GM23338 (cell line): ENCODE data around the gene CDKAL1. TPM values are rescaled to one million over a fixed set of nuclear protein-coding genes. Genes with fewer than 3 reads are reported as not detected.

Source experiments
- ATAC-seq: fragments of 200-7000 bp; cut with Tn5 transposase; 3 replicates; pipeline ENCODE4 v1.9.1; 2020
- DNase-seq: peaks from one replicate; pipeline ENCODE4 v3.0.0-alpha.2; 2015; ENCODE audit warnings: low spot score
- H2AFZ ChIP-seq: fragments of 200-600 bp; sonication (generic); 2 replicates; pipeline ENCODE4 v1.8.0; 2016; ENCODE audit warnings: antibody characterized with exemption, mild to moderate bottlenecking, moderate library complexity
- H3F3A ChIP-seq: fragments of 200-600 bp; sonication (generic); replicated peaks from 2 replicates; pipeline ENCODE4 v1.8.0; 2017; ENCODE audit warnings: antibody characterized with exemption, mixed run types, low read depth
- H3K27ac ChIP-seq: fragments of 200-600 bp; sonication (generic); 2 replicates; pipeline ENCODE4 v1.6.1; 2016; ENCODE audit warnings: low read depth
- H3K27me3 ChIP-seq: fragments of 200-600 bp; sonication (generic); 2 replicates; pipeline ENCODE4 v1.8.0; 2016; ENCODE audit warnings: mild to moderate bottlenecking, mixed run types, moderate library complexity; ENCODE audit not compliant: insufficient read depth
- H3K36me3 ChIP-seq: fragments of 200-600 bp; sonication (generic); 2 replicates; pipeline ENCODE4 v1.8.0; 2016; ENCODE audit warnings: mild to moderate bottlenecking; ENCODE audit not compliant: insufficient read depth
- H3K4me1 ChIP-seq: fragments of 200-600 bp; sonication (generic); 2 replicates; pipeline ENCODE4 v1.8.0; 2016; ENCODE audit warnings: mild to moderate bottlenecking, moderate library complexity; ENCODE audit not compliant: insufficient read depth
- H3K4me2 ChIP-seq: fragments of 200-600 bp; sonication (generic); 2 replicates; pipeline ENCODE4 v1.7.1; 2017; ENCODE audit warnings: mixed run types
- H3K4me3 ChIP-seq: fragments of 200-600 bp; sonication (generic); 2 replicates; pipeline ENCODE4 v1.6.1; 2016; ENCODE audit warnings: mixed run types
- H3K79me2 ChIP-seq: fragments of 200-600 bp; sonication (generic); replicated peaks from 2 replicates; pipeline ENCODE4 v1.8.0; 2017; ENCODE audit warnings: mild to moderate bottlenecking; ENCODE audit not compliant: insufficient read depth
- H3K9me2 ChIP-seq: fragments of 200-600 bp; sonication (generic); 2 replicates; pipeline ENCODE4 v1.8.0; 2017; ENCODE audit not compliant: insufficient read depth
- H4K20me1 ChIP-seq: fragments of 200-600 bp; sonication (generic); replicated peaks from 2 replicates; pipeline ENCODE4 v1.8.0; 2017; ENCODE audit warnings: mild to moderate bottlenecking; ENCODE audit not compliant: insufficient read depth
- H3K27ac Mint-ChIP-seq: 2 replicates; pipeline ENCODE4 v1.8.0; 2020; ENCODE audit warnings: inconsistent platforms, mild to moderate bottlenecking, moderate library complexity, mixed read lengths
- H3K27me3 Mint-ChIP-seq: 3 replicates; pipeline ENCODE4 v1.8.0; 2022; ENCODE audit warnings: low read depth, mild to moderate bottlenecking, moderate library complexity, mixed read lengths, inconsistent platforms; ENCODE audit not compliant: insufficient read depth, poor library complexity
- H3K36me3 Mint-ChIP-seq: 3 replicates; pipeline ENCODE4 v1.8.0; 2021; ENCODE audit warnings: low read depth, mild to moderate bottlenecking, inconsistent platforms, moderate library complexity, mixed read lengths
- H3K4me1 Mint-ChIP-seq: 3 replicates; pipeline ENCODE4 v1.8.0; 2020; ENCODE audit warnings: mild to moderate bottlenecking, inconsistent platforms, mixed read lengths
- H3K4me3 Mint-ChIP-seq: 3 replicates; pipeline ENCODE4 v1.8.0; 2021; ENCODE audit warnings: moderate library complexity, mild to moderate bottlenecking, inconsistent platforms, mixed read lengths
- H3K9me3 Mint-ChIP-seq: 3 replicates; pipeline ENCODE4 v1.8.0; 2020; ENCODE audit warnings: moderate library complexity, mild to moderate bottlenecking, inconsistent platforms, mixed read lengths
- CREB1 ChIP-seq: fragments of 250-450 bp; sonication (Bioruptor Pico); IDR thresholded peaks from 2 replicates; pipeline ENCODE4 v1.5.0; 2020; ENCODE audit warnings: low read depth, mild to moderate bottlenecking, moderate library complexity
- CTCF ChIP-seq, 2 experiments: fragments of 200-600 bp in 1 of 2; sonication (generic) in 1 of 2; conservative IDR thresholded peaks; 2 replicates each; pipeline versions ENCODE4 v1.5.1 to v1.6.1; 2016 to 2017; ENCODE audit warnings: antibody characterized with exemption in 2 of 2, low read depth in 2 of 2, mild to moderate bottlenecking in 2 of 2, moderate library complexity in 1 of 2
- ETS1 ChIP-seq: IDR thresholded peaks from 2 replicates; pipeline ENCODE4 v1.6.1; 2016; ENCODE audit warnings: antibody characterized with exemption
- EZH2 ChIP-seq: fragments of 200-600 bp; sonication (generic); IDR thresholded peaks from one replicate; pipeline ENCODE4 v1.8.0; 2017; ENCODE audit warnings: antibody characterized with exemption, mild to moderate bottlenecking, low read depth; ENCODE audit not compliant: unreplicated experiment
- EZH2phosphoT487 ChIP-seq: fragments of 200-600 bp; sonication (generic); IDR thresholded peaks from one replicate; pipeline ENCODE4 v1.8.1; 2018; ENCODE audit warnings: antibody characterized with exemption; ENCODE audit not compliant: unreplicated experiment
- JUNB ChIP-seq: IDR thresholded peaks from one replicate; pipeline ENCODE4 v1.6.1; 2016; ENCODE audit warnings: antibody characterized with exemption; ENCODE audit not compliant: unreplicated experiment
- NANOG ChIP-seq: IDR thresholded peaks from 2 replicates; pipeline ENCODE4 v1.6.1; 2016; ENCODE audit warnings: antibody characterized with exemption, borderline replicate concordance
- POLR2AphosphoS5 ChIP-seq: IDR thresholded peaks from 2 replicates; pipeline ENCODE4 v1.6.1; 2016; ENCODE audit warnings: antibody characterized with exemption, low read depth
- REST ChIP-seq: IDR thresholded peaks from one replicate; pipeline ENCODE4 v1.6.1; 2018; ENCODE audit warnings: antibody characterized with exemption; ENCODE audit not compliant: unreplicated experiment
- STAT1 ChIP-seq: IDR thresholded peaks from one replicate; pipeline ENCODE4 v1.6.1; 2016; ENCODE audit warnings: antibody characterized with exemption; ENCODE audit not compliant: unreplicated experiment
- ZNF114 ChIP-seq: fragments of 250-450 bp; sonication (Bioruptor Pico); IDR thresholded peaks from 2 replicates; pipeline ENCODE4 v1.5.0; 2020; ENCODE audit warnings: mild to moderate bottlenecking, moderate library complexity
- ZNF331 ChIP-seq: fragments of 250-450 bp; sonication (Bioruptor Pico); IDR thresholded peaks from 2 replicates; pipeline ENCODE4 v1.5.0; 2020; ENCODE audit warnings: low read depth, mild to moderate bottlenecking, moderate library complexity
- ZNF462 ChIP-seq: fragments of 250-450 bp; sonication (Bioruptor Pico); IDR thresholded peaks from 2 replicates; pipeline ENCODE4 v1.5.0; 2020; ENCODE audit warnings: mild to moderate bottlenecking, moderate library complexity
- polyA plus RNA-seq: library from polyadenylated mRNA; unstranded; fragments of >200 nt; fragmentation: Nextera tagmentation; extraction: Ambion mirVana; gene quantifications from 2 replicates; pipeline ENCODE4 v1.2.1, GENCODE V29; 2016
- total RNA-seq: library from RNA; depleted of rRNA; stranded (reverse); fragments of >200 nt; shearing (Covaris generic); gene quantifications from 2 replicates; pipeline ENCODE4 v1.2.3, GENCODE V29; 2014

CDKAL1 gene
- total and polyA plus RNA-seq, 2 experiments from 2014 or later, result 17.8 to 35.0 TPM

DNA sequence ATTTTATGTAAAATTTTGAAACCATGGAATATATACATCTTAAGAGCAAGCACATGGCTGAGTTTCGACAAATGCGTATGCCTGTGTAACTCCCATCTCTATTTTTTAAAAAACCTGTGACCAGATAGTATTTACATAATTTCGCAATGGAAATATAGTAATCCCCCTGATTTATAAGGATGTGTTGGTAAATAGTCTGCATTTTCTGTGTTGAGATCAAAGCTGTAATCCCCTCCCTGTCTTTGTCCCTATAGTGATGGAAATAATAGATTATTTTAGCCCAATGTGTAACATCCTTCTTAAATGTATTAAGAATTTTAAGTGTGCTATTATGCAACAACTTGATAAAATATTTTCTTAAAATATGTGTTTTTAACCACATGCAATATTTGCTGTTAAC is 267.3 kb downstream of the CDKAL1 start:
- Histone ChIP-seq H3K4me3 (no peak overlapping the region), H3K27ac (no peak overlapping the region), H2AFZ (no peak overlapping the region), H3K79me2 (no peaks in the 10 kb centered on the region), H3K4me1 (no peaks in the 10 kb centered on the region), H4K20me1 (no peaks in the 10 kb centered on the region), H3K9me2 (no peaks in the 10 kb centered on the region), H3K36me3 (peaks cover 3% of the 10 kb centered on the region; the same call in 1 of the 2 replicates), H3K4me2 (no peak overlapping the region), H3F3A (no peaks in the 10 kb centered on the region), H3K27me3 (no peaks in the 10 kb centered on the region)
- no peak overlapping the region for H3K27ac Mint-ChIP-seq
- ATAC-seq (no peak), DNase-seq (no peak)
- peaks cover 4% of the 10 kb centered on the region; the same call in 2 of the 3 replicates for H3K4me1 Mint-ChIP-seq
- no peak overlapping the region for H3K4me3 Mint-ChIP-seq
- H3K9me3 Mint-ChIP-seq, result peaks cover 6% of the 10 kb centered on the region; the same call in 2 of the 3 replicates
- TF ChIP-seq ZNF331 (CRISPR knock-in tag), result no peak
- no peak for TF ChIP-seq ZNF114
- TF ChIP-seq EZH2phosphoT487, result no peak
- no peak for TF ChIP-seq JUNB
- TF ChIP-seq EZH2, result no peak
- no peak for TF ChIP-seq CTCF (conservative IDR thresholded peaks at IDR 0.05; ENCODE audit: low read depth in 2 of 2)
- TF ChIP-seq STAT1, result no peak
- TF ChIP-seq NANOG, result no peak
- no peak for TF ChIP-seq ETS1
- no peak for TF ChIP-seq REST
- TF ChIP-seq POLR2AphosphoS5, result no peak
- TF ChIP-seq CREB1 (CRISPR knock-in tag), result no peak
- no peak for TF ChIP-seq ZNF462 (CRISPR knock-in tag)
- H3K27me3 Mint-ChIP-seq, result peaks cover 2% of the 10 kb centered on the region
- peaks cover 16% of the 10 kb centered on the region for H3K36me3 Mint-ChIP-seq
